GM18909 (cell line): Measurements from ENCODE around the gene VPS9D1.

ENCODE experiments used
- ATAC-seq: cut with Tn5 transposase; IDR thresholded peaks from one replicate; pipeline ENCODE4 v1.9.1; 2021; ENCODE audit warnings: mild to moderate bottlenecking; ENCODE audit not compliant: unreplicated experiment, poor library complexity

VPS9D1 gene

DNA sequence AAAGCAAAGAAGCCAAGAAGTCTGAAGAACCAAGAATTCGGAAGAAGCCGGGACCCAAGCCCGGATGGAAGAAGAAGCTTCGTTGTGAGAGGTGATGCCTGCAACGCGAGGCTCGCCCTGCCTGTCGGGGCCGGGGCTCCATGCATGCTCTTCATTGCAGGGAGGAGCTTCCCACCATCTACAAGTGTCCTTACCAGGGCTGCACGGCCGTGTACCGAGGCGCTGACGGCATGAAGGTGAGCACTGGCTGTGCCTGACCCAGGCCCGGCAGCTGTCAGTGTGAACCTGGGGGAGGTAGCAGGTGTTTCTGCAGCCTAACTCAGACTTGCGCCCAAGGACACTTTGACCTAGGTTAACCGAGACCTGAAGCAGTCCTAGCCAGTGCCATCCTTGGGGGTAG is 12.6 kb upstream of the VPS9D1 start:
- ATAC-seq = no peak

DNA sequence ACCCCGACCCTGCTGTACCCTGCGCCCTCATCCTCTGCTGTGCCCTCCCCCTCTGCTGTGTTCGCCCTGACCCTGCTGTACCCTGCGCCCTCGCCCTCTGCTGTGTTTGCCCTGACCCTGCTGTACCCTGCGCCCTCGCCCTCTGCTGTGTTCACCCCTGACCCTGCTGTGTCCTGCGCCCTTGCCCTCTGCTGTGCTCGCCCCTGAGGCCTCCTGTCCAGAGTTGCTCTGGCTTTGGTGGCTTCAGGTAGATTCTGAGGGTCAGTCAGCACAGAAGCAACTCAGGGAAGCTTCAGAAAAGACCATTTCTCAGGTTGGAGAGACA is 12.2 kb upstream of the VPS9D1 start:
- no peak for ATAC-seq

DNA sequence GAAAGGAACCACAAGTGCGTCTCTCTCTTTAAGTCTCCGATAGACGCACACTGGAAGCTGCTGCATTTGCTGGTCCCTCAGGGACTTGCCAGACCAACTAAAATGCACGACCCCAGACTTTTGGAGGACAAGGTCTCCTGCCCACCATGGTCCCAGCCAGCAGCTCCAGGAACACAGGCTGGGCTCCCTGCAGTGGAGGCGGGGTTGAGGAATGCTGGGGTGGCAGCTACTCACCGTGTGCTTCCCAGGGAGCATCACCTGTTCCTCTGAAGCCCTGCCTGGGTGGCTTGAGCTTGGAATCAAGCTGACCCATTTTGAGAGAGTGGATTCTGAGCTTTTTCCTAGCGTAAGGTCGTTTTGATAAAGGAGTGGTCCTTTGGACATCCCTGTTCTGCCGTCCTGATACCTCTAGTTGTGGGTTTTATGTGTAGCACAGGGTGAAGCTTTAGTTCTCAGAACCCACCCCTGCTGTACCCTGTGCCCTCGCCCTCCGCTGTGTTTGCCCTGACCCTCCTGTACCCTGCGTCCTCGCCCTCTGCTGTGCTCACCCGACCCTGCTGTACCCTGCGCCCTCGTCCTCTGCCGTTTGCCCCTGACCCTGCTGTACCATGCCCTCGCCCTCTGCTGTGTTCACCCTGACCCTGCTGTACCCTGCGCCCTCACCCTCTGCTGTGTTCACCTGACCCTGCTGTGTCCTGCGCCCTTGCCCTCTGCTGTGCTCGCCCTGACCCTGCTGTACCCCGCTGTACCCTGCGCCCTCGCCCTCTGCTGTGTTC is 11.6 kb upstream of the VPS9D1 start:
- no peak for ATAC-seq

DNA sequence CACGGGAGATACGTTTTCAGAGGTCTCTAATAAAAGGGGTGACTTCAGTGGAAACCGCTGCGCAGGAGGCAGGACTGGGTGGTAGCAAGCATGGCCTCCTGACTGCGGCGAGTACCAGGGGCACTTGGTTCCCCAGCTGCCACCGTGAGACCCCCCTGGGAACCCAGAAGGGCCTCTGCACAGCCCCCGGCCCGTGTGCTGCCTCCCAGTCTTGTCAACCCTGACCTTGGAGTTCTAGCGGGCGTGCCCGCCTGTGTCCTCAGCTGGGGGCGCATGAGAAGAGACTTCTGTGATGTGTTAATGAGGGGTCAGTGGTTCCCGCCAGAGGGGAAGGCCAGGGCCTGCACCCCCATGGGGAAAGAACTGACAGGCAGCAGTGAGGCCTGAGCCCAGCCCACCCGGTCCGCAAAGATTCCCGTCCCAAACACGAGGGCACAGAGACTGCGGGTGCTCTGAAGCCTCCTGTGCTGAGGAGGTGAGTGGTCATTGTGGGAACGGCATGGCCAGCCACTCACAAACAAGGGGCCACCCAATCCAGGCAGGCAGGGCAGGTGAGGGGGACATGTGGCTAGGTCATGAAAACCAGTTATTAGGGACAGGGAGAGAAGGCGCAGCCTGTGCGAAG is 10.0 kb upstream of the VPS9D1 start:
- ATAC-seq = no peak

DNA sequence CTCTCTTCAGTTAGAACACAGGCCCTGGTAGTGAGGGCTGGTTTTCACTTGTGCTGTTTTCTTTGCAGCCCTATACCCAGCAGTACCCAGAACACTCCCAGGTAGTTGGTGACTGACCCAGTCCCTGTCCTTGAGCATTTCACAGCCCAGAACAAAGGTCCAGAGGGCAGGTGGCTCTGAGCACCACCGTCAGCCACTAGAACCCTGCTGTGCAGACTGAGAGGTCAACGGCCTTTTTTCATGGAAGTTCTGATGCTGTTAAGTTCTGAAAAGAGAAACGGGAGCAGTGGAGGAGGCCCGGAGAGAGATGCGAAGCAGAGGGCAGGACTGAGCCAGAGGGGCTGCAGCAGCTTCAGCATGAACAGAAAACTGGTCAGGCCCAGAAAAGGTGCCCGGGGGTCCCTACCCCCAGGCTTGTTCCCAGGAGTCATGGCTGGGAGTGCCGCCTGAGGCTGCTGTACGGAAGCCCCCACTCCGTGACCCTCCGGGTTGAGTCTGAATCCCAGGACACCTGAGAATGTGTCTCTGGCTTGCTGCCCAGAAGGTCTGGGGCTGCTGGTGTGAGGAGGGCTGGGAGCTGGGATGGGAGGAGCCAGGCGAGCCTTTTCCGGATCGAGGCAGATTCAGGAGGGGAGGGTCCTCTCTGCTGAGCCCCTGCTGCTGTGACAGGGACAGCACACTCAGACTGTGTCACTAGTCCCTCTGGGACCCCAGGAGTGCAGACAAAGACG is 9.3 kb upstream of the VPS9D1 start:
- no peak for ATAC-seq

DNA sequence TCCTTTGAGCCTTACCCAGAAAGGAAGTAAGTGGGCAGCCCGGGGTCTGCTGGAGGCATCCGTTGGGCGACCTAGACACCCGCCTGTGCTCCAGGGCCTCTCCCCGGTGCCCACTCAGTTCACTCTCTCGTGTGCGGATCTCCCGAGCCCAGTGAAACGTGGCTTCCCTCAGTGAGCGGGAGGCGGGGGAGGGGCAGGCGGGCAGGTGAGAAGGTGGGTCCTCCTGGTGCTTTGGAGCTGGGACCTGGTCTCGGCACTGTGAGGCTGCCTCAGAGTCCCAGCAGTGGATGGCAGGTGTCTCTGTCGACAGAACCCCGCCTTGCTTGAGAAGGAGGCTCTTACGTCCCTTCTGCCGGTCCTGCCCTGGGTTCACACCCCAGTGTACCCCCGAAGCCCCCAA is 8.6 kb upstream of the VPS9D1 start:
- ATAC-seq = no peak

DNA sequence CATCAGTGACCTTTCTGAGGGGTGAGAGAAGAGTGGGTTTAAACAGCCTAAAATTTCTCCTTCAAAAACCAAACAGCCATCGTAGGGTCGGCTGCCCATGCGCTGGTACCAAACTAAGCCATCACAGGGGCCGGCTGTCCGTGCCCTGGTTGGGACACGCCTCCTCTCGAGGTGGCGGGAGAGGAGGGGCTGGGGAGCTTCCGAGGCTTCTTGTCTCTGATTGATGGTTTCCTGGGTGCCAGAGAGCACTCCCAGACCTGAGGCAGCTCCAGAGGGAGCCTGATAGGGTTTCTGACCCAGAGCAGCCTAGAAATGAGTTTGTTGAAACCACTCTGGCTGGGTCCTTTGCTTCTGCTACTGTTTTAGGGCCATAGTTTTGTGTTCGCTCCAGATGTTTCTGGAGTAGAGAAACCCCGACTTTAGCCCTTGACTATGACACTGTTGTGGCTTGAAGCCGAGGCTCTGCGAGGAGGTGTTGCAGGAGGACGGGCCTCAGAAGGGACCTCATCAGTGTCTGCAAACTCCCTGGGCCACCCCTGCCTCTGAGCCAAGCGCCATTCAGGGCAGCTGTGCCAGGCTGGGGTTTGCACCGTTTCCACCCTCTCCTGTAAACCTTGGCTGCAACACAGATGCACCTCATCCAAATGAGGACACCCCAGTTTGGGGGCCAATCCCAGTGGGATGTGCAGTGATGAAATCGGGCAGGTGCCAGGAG is 6.9 kb upstream of the VPS9D1 start:
- ATAC-seq = no peak

DNA sequence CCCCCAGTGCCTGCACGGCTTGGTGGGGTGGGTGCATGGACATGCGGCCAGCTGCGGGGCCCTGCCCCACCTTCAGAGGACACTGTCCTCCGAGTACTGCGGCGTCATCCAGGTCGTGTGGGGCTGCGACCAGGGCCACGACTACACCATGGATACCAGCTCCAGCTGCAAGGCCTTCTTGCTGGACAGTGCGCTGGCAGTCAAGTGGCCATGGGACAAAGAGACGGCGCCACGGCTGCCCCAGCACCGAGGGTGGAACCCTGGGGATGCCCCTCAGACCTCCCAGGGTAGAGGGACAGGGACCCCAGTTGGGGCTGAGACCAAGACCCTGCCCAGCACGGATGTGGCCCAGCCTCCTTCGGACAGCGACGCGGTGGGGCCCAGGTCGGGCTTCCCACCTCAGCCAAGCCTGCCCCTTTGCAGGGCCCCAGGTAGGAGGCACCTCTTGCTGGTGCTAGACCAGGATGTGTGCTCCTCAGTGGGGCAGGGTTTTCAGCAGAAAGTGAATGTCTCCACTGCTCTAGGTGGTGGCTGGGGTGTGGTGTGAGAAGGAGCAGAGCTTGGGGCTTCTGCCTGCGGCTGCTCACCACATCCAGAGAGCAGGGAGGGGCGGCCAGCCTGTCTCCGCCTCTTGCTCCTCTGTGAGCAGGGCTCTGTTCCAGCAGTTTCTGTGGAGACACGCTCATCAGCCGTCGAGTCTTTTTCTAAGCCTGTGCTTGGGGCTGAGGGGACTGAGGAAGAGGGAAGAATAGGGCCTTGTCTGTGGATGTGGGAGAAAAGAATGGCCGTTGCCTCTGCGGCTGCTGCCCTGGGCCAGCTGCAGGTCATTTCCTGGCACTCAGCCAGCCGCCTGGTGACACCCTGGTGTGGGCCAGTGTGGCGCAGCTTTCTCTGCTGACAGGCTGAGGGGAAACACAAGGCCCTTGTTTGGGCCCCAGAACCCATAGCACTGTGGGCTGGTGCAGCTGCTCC is 2.9 kb upstream of the VPS9D1 start:
- no peak for ATAC-seq

DNA sequence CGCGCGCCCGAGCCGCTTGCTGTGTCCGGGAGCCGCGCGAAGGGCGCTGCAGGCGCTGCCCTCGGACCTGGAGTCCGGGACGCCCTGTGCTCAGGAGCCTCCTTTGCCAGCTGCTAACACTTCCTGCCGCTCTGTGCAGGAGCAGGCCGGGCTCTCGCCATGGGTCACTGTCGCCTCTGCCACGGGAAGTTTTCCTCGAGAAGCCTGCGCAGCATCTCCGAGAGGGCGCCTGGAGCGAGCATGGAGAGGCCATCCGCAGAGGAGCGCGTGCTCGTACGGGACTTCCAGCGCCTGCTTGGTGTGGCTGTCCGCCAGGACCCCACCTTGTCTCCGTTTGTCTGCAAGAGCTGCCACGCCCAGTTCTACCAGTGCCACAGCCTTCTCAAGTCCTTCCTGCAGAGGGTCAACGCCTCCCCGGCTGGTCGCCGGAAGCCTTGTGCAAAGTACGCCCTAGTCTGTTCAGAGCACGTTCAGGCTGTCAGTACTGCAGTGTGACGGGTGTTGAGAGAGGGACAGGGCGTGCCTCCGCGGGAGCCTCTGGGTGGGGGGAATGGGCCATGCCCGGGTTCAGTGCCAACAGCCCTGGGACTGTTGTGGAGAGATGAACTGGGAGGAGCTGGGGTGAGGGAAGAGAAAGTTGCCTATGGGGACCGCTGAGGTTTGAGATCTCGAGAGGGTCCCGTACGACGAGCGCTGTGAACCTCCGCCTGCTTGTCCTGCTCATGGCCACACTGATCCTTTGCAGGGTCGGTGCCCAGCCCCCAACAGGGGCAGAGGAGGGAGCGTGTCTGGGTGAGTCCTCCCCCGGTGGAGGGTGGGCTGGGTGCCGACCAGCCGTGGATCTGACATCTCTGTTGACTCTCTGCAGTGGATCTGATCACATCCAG is 1.9 kb upstream of the VPS9D1 start:
- peak; percentile 10 for ATAC-seq

DNA sequence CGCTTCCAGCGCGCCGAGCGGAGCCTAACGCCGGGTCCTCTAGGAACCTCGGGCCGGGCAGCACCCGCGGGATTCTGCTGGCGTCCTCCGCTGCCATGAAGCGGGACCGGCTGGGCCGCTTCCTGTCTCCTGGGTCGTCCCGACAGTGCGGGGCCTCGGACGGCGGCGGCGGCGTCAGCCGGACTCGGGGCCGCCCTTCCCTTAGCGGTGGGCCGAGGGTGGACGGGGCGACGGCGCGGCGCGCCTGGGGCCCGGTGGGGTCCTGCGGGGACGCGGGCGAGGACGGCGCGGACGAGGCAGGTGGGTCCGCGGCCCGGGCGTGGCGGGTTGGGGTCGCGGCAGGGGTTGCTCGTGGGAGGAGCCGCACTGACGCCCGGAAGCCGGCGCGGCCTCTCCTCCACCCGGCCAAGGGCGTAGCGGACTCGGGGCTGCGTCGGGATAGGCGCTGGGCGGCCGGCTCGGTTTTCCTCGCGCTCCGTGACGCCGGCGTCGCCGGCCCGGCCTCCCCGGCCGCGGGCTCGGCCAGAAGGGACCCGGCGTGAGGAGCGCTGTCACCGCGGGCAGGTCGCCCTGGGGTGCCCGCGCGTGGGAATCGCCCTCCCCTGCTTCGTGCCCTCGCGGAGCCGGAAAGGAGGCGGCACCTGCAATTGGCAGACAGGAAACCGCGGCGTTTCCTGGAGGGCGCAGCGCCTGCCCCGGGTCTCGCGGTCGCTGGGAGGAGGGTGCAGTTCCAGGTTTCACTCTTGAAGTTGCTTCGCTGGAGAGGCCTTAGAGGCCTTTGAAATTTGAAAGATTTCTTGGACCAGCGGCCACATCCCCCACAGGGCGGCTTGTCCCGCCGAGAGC is 1.1 kb upstream of the VPS9D1 start:
- peak; percentile 38 for ATAC-seq

DNA sequence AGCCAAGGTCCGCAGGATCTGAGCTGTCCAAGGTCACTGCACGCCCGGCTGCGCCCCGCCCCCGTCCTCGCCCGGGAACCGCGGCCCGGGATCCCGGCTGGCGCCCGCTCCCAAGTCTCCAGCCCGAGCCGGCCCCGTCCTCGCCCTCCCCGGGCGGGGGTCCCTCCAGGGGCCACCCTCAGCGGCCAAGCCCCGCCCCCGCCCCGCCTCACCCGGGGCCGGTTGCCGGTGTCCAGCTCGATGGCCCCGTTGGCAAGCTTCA is 216 bp downstream of the VPS9D1 start:
- peak; percentile 33 for ATAC-seq

DNA sequence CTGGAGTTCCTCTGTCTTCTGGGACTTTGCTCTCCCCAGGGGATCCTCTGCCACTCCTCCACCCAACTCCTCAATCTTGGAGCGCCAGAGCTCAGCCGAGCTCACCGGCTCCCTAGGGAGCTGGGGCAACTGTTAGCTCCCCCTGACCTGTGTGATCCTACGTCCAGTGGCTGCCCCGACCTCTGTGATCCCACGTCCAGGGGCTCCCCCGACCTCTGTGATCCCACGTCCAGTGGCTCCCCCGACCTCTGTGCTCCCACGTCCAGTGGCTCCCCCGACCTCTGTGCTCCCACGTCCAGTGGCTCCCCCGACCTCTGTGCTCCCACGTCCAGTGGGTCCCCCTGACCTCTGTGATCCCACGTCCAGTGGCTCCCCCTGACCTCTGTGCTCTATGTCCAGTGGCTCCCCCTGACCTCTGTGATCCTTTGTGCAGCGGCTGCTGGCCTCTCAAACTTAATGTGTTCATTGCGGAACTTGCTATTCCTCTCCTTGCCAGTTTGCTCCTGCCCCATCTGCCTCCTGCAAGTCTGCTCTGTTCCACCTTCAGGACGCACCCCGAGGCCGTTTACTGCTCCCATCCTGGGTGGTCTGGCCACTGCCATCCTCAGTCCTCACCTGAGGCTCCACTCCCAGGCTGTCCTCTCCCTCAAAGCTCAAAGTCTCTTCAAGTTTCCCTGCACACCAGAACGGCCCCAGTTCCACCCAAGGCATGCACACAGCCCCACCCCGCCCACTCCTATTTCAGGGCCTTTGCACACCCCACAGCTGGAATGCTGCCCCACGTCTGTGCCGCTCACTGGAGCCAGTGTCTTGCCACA is 2.8 kb downstream of the VPS9D1 start:
- ATAC-seq = no peak

DNA sequence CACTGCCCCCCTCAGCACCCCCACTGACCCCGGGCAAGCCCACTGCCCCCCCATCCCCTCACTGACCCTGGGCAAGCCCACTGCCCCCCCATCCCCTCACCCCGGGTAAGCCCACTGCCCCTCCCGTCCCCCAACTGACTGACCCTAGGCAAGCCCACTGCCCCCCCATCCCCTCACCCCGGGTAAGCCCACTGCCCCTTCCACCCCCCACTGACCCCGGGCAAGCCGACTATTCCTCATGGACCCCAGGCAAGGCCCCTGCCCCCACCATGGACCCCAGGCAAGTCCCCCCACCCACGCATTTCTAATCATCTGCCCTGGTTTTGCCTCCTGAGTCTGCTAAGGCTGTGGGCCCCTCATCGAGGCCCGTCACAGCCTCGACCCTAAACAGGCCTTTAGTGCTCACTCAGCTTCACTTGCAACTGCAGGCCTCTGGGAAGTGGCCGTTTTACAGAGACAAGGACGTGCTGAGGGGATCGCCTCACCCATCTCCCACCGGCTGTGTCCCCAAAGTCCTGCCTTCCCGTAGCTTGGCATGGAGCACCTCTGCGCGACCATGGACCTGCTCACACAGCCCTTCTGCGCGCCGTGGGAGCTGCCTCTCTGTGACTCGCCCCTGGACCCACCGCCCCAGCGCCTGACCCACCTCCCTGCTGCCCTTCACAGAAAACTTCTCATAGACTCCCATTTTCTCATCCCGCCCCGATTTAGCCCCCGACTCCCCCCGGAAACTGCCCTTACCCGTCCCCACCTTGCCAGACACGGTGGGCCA is 3.6 kb downstream of the VPS9D1 start:
- ATAC-seq = no peak

DNA sequence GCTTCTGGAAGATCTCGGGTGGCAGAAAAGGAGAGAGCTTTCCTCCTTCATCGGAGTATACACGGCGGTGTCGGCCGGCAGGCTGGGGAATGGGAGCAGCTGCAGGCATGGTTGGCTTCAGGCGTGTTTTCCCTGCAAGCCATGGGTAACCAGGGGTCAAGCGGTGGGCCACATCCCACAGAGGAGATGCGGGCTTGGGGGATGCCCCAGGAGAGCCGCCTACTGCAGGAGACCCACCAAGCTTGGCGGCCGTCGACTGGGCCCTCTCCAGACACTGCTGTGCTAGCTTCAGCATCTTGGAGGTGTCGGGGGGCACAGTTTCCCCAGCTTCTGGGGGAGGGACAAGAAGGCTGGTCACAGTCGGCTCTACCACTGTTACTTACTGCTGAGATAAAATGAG is 4.2 kb downstream of the VPS9D1 start:
- ATAC-seq = no peak

DNA sequence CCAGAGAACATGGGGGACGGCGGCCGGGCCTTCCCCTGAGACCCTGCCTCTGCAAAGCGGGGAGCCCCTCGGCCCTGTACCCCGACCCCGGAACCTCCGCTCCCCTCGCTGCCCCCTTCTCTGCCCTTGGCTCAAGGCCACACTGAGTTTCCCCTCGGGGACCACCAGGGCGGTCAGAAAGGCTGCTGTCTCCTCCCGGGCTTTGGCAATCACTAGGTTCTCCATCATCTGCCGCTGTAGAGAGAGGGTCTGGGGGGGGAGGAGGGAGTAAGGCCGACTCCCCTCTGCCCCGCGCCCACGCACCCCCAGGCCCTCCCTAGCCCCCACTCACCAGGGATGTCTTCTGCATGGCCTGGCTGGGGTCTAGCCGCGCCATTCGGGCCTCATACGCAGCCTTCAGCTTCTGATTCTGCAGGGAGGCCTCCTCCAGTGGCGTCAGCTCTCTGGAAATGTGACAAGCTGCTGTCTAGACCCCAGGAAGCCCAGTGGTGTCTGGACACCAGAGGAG is 8.4 kb downstream of the VPS9D1 start:
- no peak for ATAC-seq

DNA sequence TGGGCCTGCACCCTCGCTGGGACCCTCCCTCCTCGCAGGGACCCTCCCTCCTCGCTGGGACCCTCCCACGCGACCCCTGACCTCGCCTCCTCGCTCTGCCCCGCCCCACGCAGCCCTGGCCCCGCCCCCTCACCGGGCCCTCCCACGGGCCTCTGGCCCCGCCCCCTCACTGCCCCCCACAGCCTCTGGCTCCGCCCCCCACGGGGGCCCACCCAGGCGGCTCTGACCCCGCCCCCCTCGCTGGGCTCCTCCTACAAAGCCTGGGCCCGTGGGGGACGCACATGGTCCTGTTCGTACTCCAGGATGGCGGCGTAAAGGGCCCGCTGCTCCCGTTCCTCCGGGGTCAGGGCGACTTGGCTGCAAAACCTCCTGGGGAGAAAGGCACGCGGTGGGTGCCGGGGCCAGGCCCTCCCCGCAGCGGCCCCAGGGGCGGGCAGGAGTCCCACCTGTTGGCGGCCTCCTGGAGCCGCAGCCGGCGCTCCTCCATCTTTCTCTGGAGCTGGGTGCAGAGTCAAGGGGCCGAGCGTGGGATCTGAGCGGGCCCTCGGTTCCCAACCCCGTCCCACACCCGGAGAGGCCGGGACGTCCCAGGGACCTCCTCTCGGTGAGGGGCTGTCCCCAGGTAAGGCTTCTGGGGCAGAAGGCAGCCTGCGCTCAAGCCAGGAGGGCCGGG is 9.0 kb downstream of the VPS9D1 start:
- peak; percentile 56 for ATAC-seq
